B cell (primary cell): ENCODE results near the gene PAM16. TPM values are rescaled to one million over a fixed set of nuclear protein-coding genes. Genes with fewer than 3 reads are reported as not detected.

ENCODE experiments used
- ATAC-seq: fragments of 200-7000 bp; cut with Tn5 transposase; one replicate; pipeline ENCODE4 v1.10.0; 2021; ENCODE audit warnings: low read depth, mild to moderate bottlenecking, moderate number of reproducible peaks, moderate library complexity
- CTCF ChIA-PET: fragments of 350-600 bp; sonication (Branson Sonifier 250); formaldehyde crosslinking; loops from one replicate; lab custom pipeline; 2021; ENCODE audit warnings: antibody characterized with exemption, inconsistent platforms; lab: Charles Lee
- POLR2A ChIA-PET: fragments of 350-600 bp; sonication (Branson Sonifier 250); formaldehyde crosslinking; loops from one replicate; lab custom pipeline; 2021; ENCODE audit warnings: antibody characterized with exemption; lab: Charles Lee
- DNase-seq: peaks from one replicate; pipeline ENCODE4 v3.0.0; 2013
- H2AFZ ChIP-seq: 2 replicates; pipeline ENCODE4 v1.6.1; 2012; ENCODE audit warnings: mild to moderate bottlenecking, low read depth, low read length; ENCODE audit not compliant: insufficient read depth, poor library complexity, severe bottlenecking
- H3K27ac ChIP-seq, 2 donors: 1 replicate in 1 of 2; 2 replicates in 1 of 2; pipeline ENCODE4 v1.5.1; 2012 to 2013; ENCODE audit warnings: low read length in 2 of 2, mild to moderate bottlenecking in 2 of 2, moderate library complexity in 1 of 2
- H3K27me3 ChIP-seq, 4 experiments: fragments of 200-600 bp in 1 of 4; sonication (generic) in 1 of 4; replicated peaks in 1 of 4; 1 replicate in 2 of 4; 2 replicates in 2 of 4; pipeline versions ENCODE4 v1.6.1 to v1.7.0; 2013 to 2016; ENCODE audit warnings: low read length in 3 of 4, mild to moderate bottlenecking in 2 of 4, mixed read lengths in 1 of 4, moderate library complexity in 1 of 4; ENCODE audit not compliant: insufficient read depth in 4 of 4, control insufficient read depth in 3 of 4; ENCODE audit errors: control extremely low read depth in 1 of 4
- H3K36me3 ChIP-seq, 2 experiments: replicated peaks in 1 of 2; 1 replicate in 1 of 2; 2 replicates in 1 of 2; pipeline versions ENCODE4 v1.6.1 to v1.7.1; 2013; ENCODE audit warnings: low read length in 1 of 2; ENCODE audit not compliant: insufficient read depth in 2 of 2, control insufficient read depth in 1 of 2; ENCODE audit errors: control extremely low read depth in 1 of 2, extremely low read depth in 1 of 2
- H3K4me1 ChIP-seq, 2 donors: fragments of 200-600 bp in 1 of 2; sonication (generic) in 1 of 2; 1 replicate in 1 of 2; 2 replicates in 1 of 2; pipeline versions ENCODE4 v1.5.1 to v1.6.1; 2013 to 2017; ENCODE audit warnings: low read length in 2 of 2; ENCODE audit not compliant: control insufficient read depth in 2 of 2, insufficient read depth in 2 of 2
- H3K4me2 ChIP-seq: replicated peaks from 2 replicates; pipeline ENCODE3; 2012; ENCODE audit warnings: mild to moderate bottlenecking, low read depth, low read length; ENCODE audit not compliant: poor library complexity, severe bottlenecking
- H3K4me3 ChIP-seq, 5 experiments: fragments of 200-600 bp in 1 of 5; sonication (generic) in 1 of 5; 1 replicate in 3 of 5; 2 replicates in 2 of 5; pipeline versions ENCODE4 v1.5.1 to v1.7.0; 2011 to 2016; ENCODE audit warnings: low read length in 4 of 5, mild to moderate bottlenecking in 4 of 5, low read depth in 2 of 5, control low read depth in 1 of 5, moderate library complexity in 1 of 5; ENCODE audit not compliant: insufficient read depth in 1 of 5; ENCODE audit errors: control extremely low read depth in 1 of 5, extremely low read depth in 1 of 5
- H3K79me2 ChIP-seq: fragments of 200-600 bp; sonication (generic); one replicate; pipeline ENCODE4 v1.6.0; 2016; ENCODE audit warnings: low read length; ENCODE audit not compliant: control insufficient read depth, insufficient read depth
- H3K9ac ChIP-seq: fragments of 200-600 bp; sonication (generic); 2 replicates; pipeline ENCODE4 v1.6.1; 2017; ENCODE audit warnings: mild to moderate bottlenecking, low read length, moderate library complexity
- H3K9me3 ChIP-seq, 3 donors: one replicate each; pipeline versions ENCODE4 v1.6.1 to v1.7.1; 2013; ENCODE audit warnings: low read length in 2 of 3; ENCODE audit not compliant: control insufficient read depth in 2 of 3, insufficient read depth in 1 of 3; ENCODE audit errors: control extremely low read depth in 1 of 3
- H4K20me1 ChIP-seq: 2 replicates; pipeline ENCODE4 v1.6.0; 2012; ENCODE audit warnings: mild to moderate bottlenecking, low read length; ENCODE audit not compliant: insufficient read depth, control insufficient read depth, poor library complexity, severe bottlenecking
- H3K27ac Mint-ChIP-seq: one replicate; pipeline ENCODE4 v1.8.0; 2021; ENCODE audit warnings: mixed read lengths
- H3K27me3 Mint-ChIP-seq: one replicate; pipeline ENCODE4 v1.8.0; 2021; ENCODE audit warnings: mixed read lengths
- H3K4me1 Mint-ChIP-seq: one replicate; pipeline ENCODE4 v1.8.0; 2021; ENCODE audit warnings: mixed read lengths
- H3K4me3 Mint-ChIP-seq: one replicate; pipeline ENCODE4 v1.8.0; 2021; ENCODE audit warnings: mixed read lengths
- H3K9me3 Mint-ChIP-seq: one replicate; pipeline ENCODE4 v1.8.0; 2022; ENCODE audit warnings: mixed read lengths; ENCODE audit not compliant: insufficient read depth
- EZH2 ChIP-seq: IDR thresholded peaks from 2 replicates; pipeline ENCODE4 v1.6.1; 2012; ENCODE audit warnings: borderline replicate concordance, low read depth, mild to moderate bottlenecking, moderate library complexity, low read length; ENCODE audit not compliant: insufficient read depth, poor library complexity, severe bottlenecking
- WGBS: methylation state at CpG from one replicate; pipeline ENCODE4 v1.1.5; 2013; ENCODE audit warnings: missing lambda C conversion rate; ENCODE audit not compliant: insufficient coverage; 5-methylcytosine and 5-hydroxymethylcytosine counted together
- intact Hi-C: fragments of 100-400 bp; cut with micrococcal nuclease; formaldehyde crosslinking; loops from one replicate; pipeline ENCODE4 v1.10.0; 2022
- polyA plus RNA-seq: library from polyadenylated mRNA; depleted of rRNA; stranded (reverse); fragments of >200 nt; gene quantifications from 2 replicates; pipeline ENCODE4 v1.2.3, GENCODE V29; 2012
- total RNA-seq, 2 donors: library from RNA; stranded (reverse); fragments of 120-200 nt in 1 of 2; gene quantifications; 1 replicate in 1 of 2; 2 replicates in 1 of 2; pipeline versions ENCODE4 v1.2.3 to v1.2.4, GENCODE V29; 2013 to 2022
- TF ChIP-seq, protein P1 (sequence below): fragments of 200-600 bp; IDR thresholded peaks from one replicate; pipeline ENCODE4 v1.8.0; 2022; ENCODE audit warnings: antibody characterized with exemption, mild to moderate bottlenecking

PAM16 gene
- total and polyA plus RNA-seq, 2 donors (not counting 1 experiment from before 2014, with no cell fraction given), result 57.3 to 64.1 TPM

- DNase-seq (no peak), ATAC-seq (no peak)
- Mint-ChIP-seq H3K9me3 (no peaks in the 10 kb centered on the region), H3K4me1 (peaks cover 2% of the 10 kb centered on the region), H3K27me3 (no peaks in the 10 kb centered on the region), H3K27ac (no peak overlapping the region), H3K4me3 (no peak overlapping the region)
- ChIA-PET CTCF (no interaction called here), POLR2A (no interaction called here)
- intact Hi-C loops, result no loop called here
- Histone ChIP-seq H3K4me1 (no peaks in the 10 kb centered on the region), H4K20me1 (peaks cover 98% of the 10 kb centered on the region), H3K9ac (no peak overlapping the region), H3K36me3 (peaks cover 0 to 56% of the 10 kb centered on the region in 2 experiments), H3K4me2 (no peak overlapping the region), H3K9me3 (no peaks in the 10 kb centered on the region), H3K27ac (no peak overlapping the region), H3K27me3 (no peaks in the 10 kb centered on the region), H2AFZ (no peak overlapping the region), H3K79me2 (peaks cover 34% of the 10 kb centered on the region), H3K4me3 (no peak overlapping the region)
- TF ChIP-seq EZH2, result no peak
- TF ChIP-seq, protein P1, sequence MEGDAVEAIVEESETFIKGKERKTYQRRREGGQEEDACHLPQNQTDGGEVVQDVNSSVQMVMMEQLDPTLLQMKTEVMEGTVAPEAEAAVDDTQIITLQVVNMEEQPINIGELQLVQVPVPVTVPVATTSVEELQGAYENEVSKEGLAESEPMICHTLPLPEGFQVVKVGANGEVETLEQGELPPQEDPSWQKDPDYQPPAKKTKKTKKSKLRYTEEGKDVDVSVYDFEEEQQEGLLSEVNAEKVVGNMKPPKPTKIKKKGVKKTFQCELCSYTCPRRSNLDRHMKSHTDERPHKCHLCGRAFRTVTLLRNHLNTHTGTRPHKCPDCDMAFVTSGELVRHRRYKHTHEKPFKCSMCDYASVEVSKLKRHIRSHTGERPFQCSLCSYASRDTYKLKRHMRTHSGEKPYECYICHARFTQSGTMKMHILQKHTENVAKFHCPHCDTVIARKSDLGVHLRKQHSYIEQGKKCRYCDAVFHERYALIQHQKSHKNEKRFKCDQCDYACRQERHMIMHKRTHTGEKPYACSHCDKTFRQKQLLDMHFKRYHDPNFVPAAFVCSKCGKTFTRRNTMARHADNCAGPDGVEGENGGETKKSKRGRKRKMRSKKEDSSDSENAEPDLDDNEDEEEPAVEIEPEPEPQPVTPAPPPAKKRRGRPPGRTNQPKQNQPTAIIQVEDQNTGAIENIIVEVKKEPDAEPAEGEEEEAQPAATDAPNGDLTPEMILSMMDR, result no peak
- WGBS, result 98% methylated on average over 55 of the region's 55 CpGs
Measured at GRCh38 chr16:4381935-4382794, 31.0 kb upstream of the PAM16 start.
